ENCODE data around the gene RASSF9. TPM values are rescaled to one million over a fixed set of nuclear protein-coding genes. Genes with fewer than 3 reads are reported as not detected.

The RASSF9 gene
- total and polyA plus RNA-seq, 8 donors = 8.2 to 24.6 (median 15.6) TPM

GRCh38 chr12:85782711-85783110 lies 53.5 kb downstream of the RASSF9 start:
- no peak for TF ChIP-seq CTCF (IDR thresholded peaks at IDR 0.05)
- Histone ChIP-seq H3K9me3 (no peaks in the 10 kb centered on the region), H3K36me3 (no peaks in the 10 kb centered on the region), H3K4me1 (no peaks in the 10 kb centered on the region), H3K4me3 (no peak overlapping the region), H3K27me3 (no peaks in the 10 kb centered on the region), H3K27ac (no peak overlapping the region)
- intact Hi-C loops (cut with DNase I) = no loop called here
- ATAC-seq (no peak), DNase-seq (no peak)

- peak in 2 of 4 donors; percentile 50 to 54 for DNase-seq
- intact Hi-C loops (cut with DNase I) = no loop called here
- no peaks in the 10 kb centered on the region for H3K27me3 ChIP-seq
- no peak for ATAC-seq
- no peak overlapping the region for H3K4me3 ChIP-seq
- no peaks in the 10 kb centered on the region for H3K36me3 ChIP-seq
- H3K9me3 ChIP-seq = no peaks in the 10 kb centered on the region
- H3K27ac ChIP-seq = no peak overlapping the region
- H3K4me1 ChIP-seq = no peaks in the 10 kb centered on the region
- TF ChIP-seq CTCF (IDR thresholded peaks at IDR 0.05) = no peak
These were observed 54.4 kb downstream of the RASSF9 start for GRCh38 chr12:85781766-85782165.

GRCh38 chr12:85779768-85780167 lies 56.4 kb downstream of the RASSF9 start:
- intact Hi-C loops (cut with DNase I) = no loop called here
- ATAC-seq = no peak
- TF ChIP-seq CTCF (IDR thresholded peaks at IDR 0.05) = no peak

GRCh38 chr12:85775091-85775490 lies 61.1 kb downstream of the RASSF9 start:
- H3K36me3 ChIP-seq = no peaks in the 10 kb centered on the region
- no peaks in the 10 kb centered on the region for H3K9me3 ChIP-seq
- no peak for TF ChIP-seq CTCF (IDR thresholded peaks at IDR 0.05)
- H3K27me3 ChIP-seq = no peaks in the 10 kb centered on the region
- DNase-seq (no peak), ATAC-seq (no peak)
- no peak overlapping the region for H3K4me3 ChIP-seq
- intact Hi-C loops (cut with DNase I) = no loop called here
- H3K4me1 ChIP-seq = no peaks in the 10 kb centered on the region
- H3K27ac ChIP-seq = no peak overlapping the region

More at GRCh38 chr12:85779768-85780167, 56.4 kb downstream of the RASSF9 start:
- H3K27me3 ChIP-seq = no peaks in the 10 kb centered on the region
- no peak overlapping the region for H3K4me3 ChIP-seq
- H3K27ac ChIP-seq = no peak overlapping the region
- no peaks in the 10 kb centered on the region for H3K9me3 ChIP-seq
- DNase-seq = no peak
- no peaks in the 10 kb centered on the region for H3K36me3 ChIP-seq
- H3K4me1 ChIP-seq = no peaks in the 10 kb centered on the region

GRCh38 chr12:85765453-85765869 lies 70.7 kb downstream of the RASSF9 start:
- DNase-seq = no peak
- ATAC-seq = no peak
- Histone ChIP-seq H3K27ac (no peak overlapping the region), H3K4me1 (no peaks in the 10 kb centered on the region), H3K4me3 (no peak overlapping the region), H3K27me3 (no peaks in the 10 kb centered on the region), H3K36me3 (no peaks in the 10 kb centered on the region), H3K9me3 (no peaks in the 10 kb centered on the region)
- intact Hi-C loops (cut with DNase I) = no loop called here
- TF ChIP-seq CTCF (IDR thresholded peaks at IDR 0.05) = no peak

All from left lung (tissue), 10 donors.